ACC112 (cell line): Measurements from ENCODE around the gene LRRC75A.

ENCODE experiments used
- H2AFZ ChIP-seq: fragments of 200-600 bp; sonication (generic); one replicate; pipeline ENCODE4 v1.6.0; 2017; ENCODE audit warnings: antibody characterized with exemption, low read length; ENCODE audit not compliant: unreplicated experiment
- H3K27ac ChIP-seq: fragments of 200-600 bp; sonication (generic); 2 replicates; pipeline ENCODE4 v1.5.1; 2014; ENCODE audit warnings: low read depth, mild to moderate bottlenecking, antibody characterized with exemption, low read length, moderate library complexity
- H3K27me3 ChIP-seq: fragments of 200-600 bp; sonication (generic); 2 replicates; pipeline ENCODE4 v1.6.1; 2014; ENCODE audit warnings: mild to moderate bottlenecking, antibody characterized with exemption, low read length, moderate library complexity, mixed read lengths; ENCODE audit not compliant: insufficient read depth
- H3K36me3 ChIP-seq: fragments of 200-600 bp; sonication (generic); 2 replicates; pipeline ENCODE4 v1.6.1; 2016; ENCODE audit warnings: mild to moderate bottlenecking, antibody characterized with exemption, low read length, moderate library complexity, mixed read lengths; ENCODE audit not compliant: insufficient read depth
- H3K4me1 ChIP-seq: fragments of 200-600 bp; sonication (generic); one replicate; pipeline ENCODE4 v1.6.1; 2016; ENCODE audit warnings: low read length, mixed read lengths; ENCODE audit not compliant: insufficient read depth, unreplicated experiment, control insufficient read depth
- H3K4me3 ChIP-seq: fragments of 200-600 bp; sonication (generic); 2 replicates; pipeline ENCODE4 v1.5.1; 2014; ENCODE audit warnings: mild to moderate bottlenecking, low read depth, low read length
- H3K79me2 ChIP-seq: fragments of 200-600 bp; sonication (generic); one replicate; pipeline ENCODE4 v1.6.0; 2016; ENCODE audit warnings: low read length; ENCODE audit not compliant: control insufficient read depth, unreplicated experiment, insufficient read depth

Gene LRRC75A

GRCh38 chr17:16472539-16472938, 19.5 kb downstream of the LRRC75A start:
- H3K4me3 ChIP-seq = no peak overlapping the region
- no peaks in the 10 kb centered on the region for H3K36me3 ChIP-seq
- H3K27me3 ChIP-seq = no peaks in the 10 kb centered on the region
- H2AFZ ChIP-seq = no peak overlapping the region
- H3K27ac ChIP-seq = no peak overlapping the region
- H3K79me2 ChIP-seq = no peaks in the 10 kb centered on the region
- H3K4me1 ChIP-seq = peaks cover 7% of the 10 kb centered on the region

- Histone ChIP-seq H3K4me1 (no peaks in the 10 kb centered on the region), H3K36me3 (no peaks in the 10 kb centered on the region), H3K27ac (no peak overlapping the region), H3K4me3 (no peak overlapping the region), H3K79me2 (no peaks in the 10 kb centered on the region), H3K27me3 (no peaks in the 10 kb centered on the region), H2AFZ (no peak overlapping the region)
These were observed 20.7 kb downstream of the LRRC75A start for GRCh38 chr17:16471295-16471694.

- no peak overlapping the region for H2AFZ ChIP-seq
- no peaks in the 10 kb centered on the region for H3K27me3 ChIP-seq
- no peak overlapping the region for H3K27ac ChIP-seq
- H3K4me3 ChIP-seq = no peak overlapping the region
- H3K79me2 ChIP-seq = no peaks in the 10 kb centered on the region
- no peaks in the 10 kb centered on the region for H3K36me3 ChIP-seq
- H3K4me1 ChIP-seq = peaks cover 9% of the 10 kb centered on the region
These were observed 21.7 kb downstream of the LRRC75A start for GRCh38 chr17:16470265-16470664.

GRCh38 chr17:16468428-16468992, 23.5 kb downstream of the LRRC75A start:
- Histone ChIP-seq H3K4me3 (no peak overlapping the region), H3K27ac (no peak overlapping the region), H3K79me2 (no peaks in the 10 kb centered on the region), H3K27me3 (no peaks in the 10 kb centered on the region), H3K4me1 (peaks cover 9% of the 10 kb centered on the region), H3K36me3 (no peaks in the 10 kb centered on the region), H2AFZ (no peak overlapping the region)

GRCh38 chr17:16467886-16468285, 24.1 kb downstream of the LRRC75A start:
- H3K79me2 ChIP-seq = no peaks in the 10 kb centered on the region
- peaks cover 9% of the 10 kb centered on the region for H3K4me1 ChIP-seq
- H3K27ac ChIP-seq = no peak overlapping the region
- no peaks in the 10 kb centered on the region for H3K36me3 ChIP-seq
- H2AFZ ChIP-seq = no peak overlapping the region
- no peaks in the 10 kb centered on the region for H3K27me3 ChIP-seq
- H3K4me3 ChIP-seq = no peak overlapping the region

- Histone ChIP-seq H3K79me2 (no peaks in the 10 kb centered on the region), H3K4me1 (peaks cover 9% of the 10 kb centered on the region), H3K4me3 (no peak overlapping the region), H2AFZ (no peak overlapping the region), H3K36me3 (no peaks in the 10 kb centered on the region), H3K27ac (no peak overlapping the region), H3K27me3 (no peaks in the 10 kb centered on the region)
These were observed 24.9 kb downstream of the LRRC75A start for GRCh38 chr17:16467044-16467443.

GRCh38 chr17:16466407-16466806, 25.6 kb downstream of the LRRC75A start:
- Histone ChIP-seq H3K27ac (no peak overlapping the region), H2AFZ (no peak overlapping the region), H3K4me3 (no peak overlapping the region), H3K27me3 (no peaks in the 10 kb centered on the region), H3K36me3 (no peaks in the 10 kb centered on the region), H3K79me2 (no peaks in the 10 kb centered on the region), H3K4me1 (peaks cover 9% of the 10 kb centered on the region)

- no peaks in the 10 kb centered on the region for H3K79me2 ChIP-seq
- no peak overlapping the region for H3K27ac ChIP-seq
- no peak overlapping the region for H2AFZ ChIP-seq
- no peaks in the 10 kb centered on the region for H3K27me3 ChIP-seq
- no peaks in the 10 kb centered on the region for H3K36me3 ChIP-seq
- H3K4me3 ChIP-seq = no peak overlapping the region
- peaks cover 9% of the 10 kb centered on the region for H3K4me1 ChIP-seq
These were observed 26.1 kb downstream of the LRRC75A start for GRCh38 chr17:16465861-16466338.

GRCh38 chr17:16465052-16465312, 27.0 kb downstream of the LRRC75A start:
- no peaks in the 10 kb centered on the region for H3K27me3 ChIP-seq
- H3K79me2 ChIP-seq = no peaks in the 10 kb centered on the region
- H3K4me3 ChIP-seq = no peak overlapping the region
- no peaks in the 10 kb centered on the region for H3K36me3 ChIP-seq
- H3K27ac ChIP-seq = no peak overlapping the region
- H3K4me1 ChIP-seq = peaks cover 13% of the 10 kb centered on the region
- no peak overlapping the region for H2AFZ ChIP-seq

GRCh38 chr17:16464303-16465051, 27.5 kb downstream of the LRRC75A start:
- Histone ChIP-seq H3K27ac (no peak overlapping the region), H2AFZ (no peak overlapping the region), H3K79me2 (no peaks in the 10 kb centered on the region), H3K4me1 (peaks cover 18% of the 10 kb centered on the region), H3K27me3 (no peaks in the 10 kb centered on the region), H3K4me3 (no peak overlapping the region), H3K36me3 (no peaks in the 10 kb centered on the region)
